Lung (tissue), 12 donors: ENCODE measurements around the gene OXCT1. TPM values are rescaled to one million over a fixed set of nuclear protein-coding genes. Genes with fewer than 3 reads are reported as not detected.

ENCODE experiments used
- ATAC-seq: fragments of 200-7000 bp; cut with Tn5 transposase; one replicate; pipeline ENCODE4 v1.9.1; 2020; ENCODE audit warnings: moderate number of reproducible peaks; ENCODE audit not compliant: insufficient read depth, low FRiP score
- DNase-seq, 3 donors: peaks; one replicate each; pipeline ENCODE4 v3.0.0-alpha.2; 2013 to 2017
- H3K27ac ChIP-seq, 2 donors: one replicate each; pipeline ENCODE4 v1.5.1; 2013; ENCODE audit warnings: mild to moderate bottlenecking in 2 of 2, moderate library complexity in 2 of 2, control low read depth in 1 of 2, inconsistent platforms in 1 of 2, low read depth in 1 of 2, low read length in 1 of 2
- H3K27me3 ChIP-seq, 3 donors: one replicate each; pipeline ENCODE4 v1.5.1; 2013; ENCODE audit warnings: low read length in 2 of 3; ENCODE audit not compliant: control insufficient read depth in 3 of 3, insufficient read depth in 3 of 3
- H3K36me3 ChIP-seq, 4 donors: one replicate each; pipeline ENCODE4 v1.5.1; 2013; ENCODE audit warnings: low read length in 4 of 4, mild to moderate bottlenecking in 1 of 4, moderate library complexity in 1 of 4; ENCODE audit not compliant: control insufficient read depth in 4 of 4, insufficient read depth in 4 of 4
- H3K4me1 ChIP-seq, 5 donors: one replicate each; pipeline ENCODE4 v1.5.1; 2013; ENCODE audit warnings: low read length in 5 of 5, mild to moderate bottlenecking in 2 of 5, moderate library complexity in 1 of 5; ENCODE audit not compliant: control insufficient read depth in 5 of 5, insufficient read depth in 5 of 5
- H3K4me3 ChIP-seq: one replicate; pipeline ENCODE4 v1.5.1; 2013; ENCODE audit warnings: mild to moderate bottlenecking, control low read depth, moderate library complexity
- H3K9ac ChIP-seq, 2 donors: one replicate each; pipeline ENCODE4 v1.5.1; 2013; ENCODE audit warnings: low read length in 2 of 2, control low read depth in 1 of 2; ENCODE audit not compliant: insufficient read depth in 1 of 2
- H3K9me3 ChIP-seq, 4 donors: one replicate each; pipeline ENCODE4 v1.5.1; 2013; ENCODE audit warnings: low read length in 3 of 4, mild to moderate bottlenecking in 1 of 4, moderate library complexity in 1 of 4; ENCODE audit not compliant: control insufficient read depth in 4 of 4, insufficient read depth in 3 of 4
- WGBS, 2 donors: extraction: QIAGEN DNeasy Blood & Tissue Kit; methylation state at CpG; one replicate each; pipeline ENCODE4 v1.1.7; 2013; 5-methylcytosine and 5-hydroxymethylcytosine counted together
- polyA plus RNA-seq, 2 donors: library from polyadenylated mRNA; stranded (reverse); fragments of 200-250 nt; gene quantifications; one replicate each; pipeline ENCODE4 v1.2.1, GENCODE V29; 2013
- total RNA-seq, 2 donors: library from RNA; depleted of rRNA in 1 of 2; stranded (reverse); fragments of >200 nt in 1 of 2; gene quantifications; one replicate each; pipeline ENCODE4 v1.2.1, GENCODE V29; 2014 to 2021
- TF ChIP-seq, protein P1 (sequence below): IDR thresholded peaks from 2 replicates; pipeline ENCODE4 v1.5.1; 2012; ENCODE audit warnings: mild to moderate bottlenecking; ENCODE audit errors: control extremely low read depth, extremely low read depth
- donor health status: control.
- donor health status: control.
- donor health status: Bipolar disorder and iron deficiency.
- donor health status: healthy.
- donor health status: DM: yes; HTN: yes; CAD: no.

The OXCT1 gene
- total and polyA plus RNA-seq, 4 donors = 6.7 to 17.3 (median 12.7) TPM

DNA sequence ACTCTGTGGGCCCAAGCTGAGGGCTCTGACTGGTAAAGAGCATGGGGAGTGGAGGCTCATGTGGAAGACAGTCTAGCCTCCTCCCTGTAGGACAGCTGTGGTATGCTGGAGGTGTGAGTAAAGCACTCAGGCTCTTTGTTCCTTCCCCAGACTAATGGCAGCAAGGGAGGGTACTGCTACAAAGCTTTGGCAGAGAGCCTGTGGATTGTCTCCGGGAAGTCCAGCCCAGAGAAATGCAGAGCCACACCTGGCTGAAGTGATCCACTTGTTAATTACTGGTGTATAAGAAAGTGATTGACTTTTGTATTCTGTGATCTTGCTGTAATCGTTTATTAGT is 161.7 kb downstream of the OXCT1 start:
- Histone ChIP-seq H3K27me3 (no peaks in the 10 kb centered on the region), H3K27ac (no peak overlapping the region), H3K4me1 (no peaks in the 10 kb centered on the region), H3K4me3 (no peak overlapping the region), H3K36me3 (no peaks in the 10 kb centered on the region), H3K9ac (no peak overlapping the region), H3K9me3 (peaks cover 0 to 9% (median 7%) of the 10 kb centered on the region in 4 donors)
- ATAC-seq (no peak), DNase-seq (no peak)
- TF ChIP-seq, protein P1, sequence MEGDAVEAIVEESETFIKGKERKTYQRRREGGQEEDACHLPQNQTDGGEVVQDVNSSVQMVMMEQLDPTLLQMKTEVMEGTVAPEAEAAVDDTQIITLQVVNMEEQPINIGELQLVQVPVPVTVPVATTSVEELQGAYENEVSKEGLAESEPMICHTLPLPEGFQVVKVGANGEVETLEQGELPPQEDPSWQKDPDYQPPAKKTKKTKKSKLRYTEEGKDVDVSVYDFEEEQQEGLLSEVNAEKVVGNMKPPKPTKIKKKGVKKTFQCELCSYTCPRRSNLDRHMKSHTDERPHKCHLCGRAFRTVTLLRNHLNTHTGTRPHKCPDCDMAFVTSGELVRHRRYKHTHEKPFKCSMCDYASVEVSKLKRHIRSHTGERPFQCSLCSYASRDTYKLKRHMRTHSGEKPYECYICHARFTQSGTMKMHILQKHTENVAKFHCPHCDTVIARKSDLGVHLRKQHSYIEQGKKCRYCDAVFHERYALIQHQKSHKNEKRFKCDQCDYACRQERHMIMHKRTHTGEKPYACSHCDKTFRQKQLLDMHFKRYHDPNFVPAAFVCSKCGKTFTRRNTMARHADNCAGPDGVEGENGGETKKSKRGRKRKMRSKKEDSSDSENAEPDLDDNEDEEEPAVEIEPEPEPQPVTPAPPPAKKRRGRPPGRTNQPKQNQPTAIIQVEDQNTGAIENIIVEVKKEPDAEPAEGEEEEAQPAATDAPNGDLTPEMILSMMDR = no peak
- WGBS, 2 donors = 77 to 91% methylated on average over 2 of the region's 2 CpGs

DNA sequence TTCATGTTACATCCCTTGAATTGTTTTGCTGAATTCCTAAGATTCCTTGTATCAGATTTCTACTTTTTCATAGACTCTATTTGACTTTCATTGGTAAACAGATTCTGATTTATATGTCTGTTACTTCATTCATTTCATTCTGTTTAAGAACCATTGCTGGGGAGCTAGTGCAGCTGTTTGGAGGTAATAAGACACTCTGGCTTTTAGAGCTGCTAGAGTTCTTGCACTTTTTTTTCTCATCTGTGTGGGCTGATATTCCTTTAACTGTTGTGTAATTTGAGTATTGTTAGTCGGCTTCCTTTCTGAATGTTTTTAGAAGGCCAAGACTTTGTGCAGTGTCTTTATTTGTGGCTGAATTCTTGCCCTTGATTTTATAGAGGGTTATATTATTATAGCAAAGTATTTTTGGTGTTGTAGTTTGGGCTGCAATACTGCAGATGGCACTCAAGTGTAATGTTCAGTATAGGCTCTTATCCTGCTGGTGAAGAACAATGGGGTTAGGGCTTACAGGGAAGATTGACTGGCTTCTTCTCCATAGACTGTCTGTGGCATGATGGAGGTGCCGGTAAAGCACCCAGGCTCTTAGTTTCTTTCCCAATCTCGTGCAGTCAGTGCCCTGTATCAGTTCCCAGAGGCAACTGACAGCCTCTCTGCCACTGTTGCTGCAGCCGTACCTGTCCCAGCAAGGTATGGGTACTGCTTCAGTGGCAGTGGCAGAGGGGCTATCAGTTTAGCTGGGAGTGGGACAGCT is 162.2 kb downstream of the OXCT1 start:
- no peak for DNase-seq
- no peaks in the 10 kb centered on the region for H3K4me1 ChIP-seq
- no peaks in the 10 kb centered on the region for H3K27me3 ChIP-seq
- H3K9me3 ChIP-seq = peaks cover 0 to 8% (median 6%) of the 10 kb centered on the region in 4 donors
- no peaks in the 10 kb centered on the region for H3K36me3 ChIP-seq
- H3K4me3 ChIP-seq = no peak overlapping the region
- TF ChIP-seq, protein P1 = no peak
- no peak overlapping the region for H3K9ac ChIP-seq
- WGBS, 2 donors = 48 to 67% methylated on average over 4 of the region's 4 CpGs
- no peak for ATAC-seq
- no peak overlapping the region for H3K27ac ChIP-seq

DNA sequence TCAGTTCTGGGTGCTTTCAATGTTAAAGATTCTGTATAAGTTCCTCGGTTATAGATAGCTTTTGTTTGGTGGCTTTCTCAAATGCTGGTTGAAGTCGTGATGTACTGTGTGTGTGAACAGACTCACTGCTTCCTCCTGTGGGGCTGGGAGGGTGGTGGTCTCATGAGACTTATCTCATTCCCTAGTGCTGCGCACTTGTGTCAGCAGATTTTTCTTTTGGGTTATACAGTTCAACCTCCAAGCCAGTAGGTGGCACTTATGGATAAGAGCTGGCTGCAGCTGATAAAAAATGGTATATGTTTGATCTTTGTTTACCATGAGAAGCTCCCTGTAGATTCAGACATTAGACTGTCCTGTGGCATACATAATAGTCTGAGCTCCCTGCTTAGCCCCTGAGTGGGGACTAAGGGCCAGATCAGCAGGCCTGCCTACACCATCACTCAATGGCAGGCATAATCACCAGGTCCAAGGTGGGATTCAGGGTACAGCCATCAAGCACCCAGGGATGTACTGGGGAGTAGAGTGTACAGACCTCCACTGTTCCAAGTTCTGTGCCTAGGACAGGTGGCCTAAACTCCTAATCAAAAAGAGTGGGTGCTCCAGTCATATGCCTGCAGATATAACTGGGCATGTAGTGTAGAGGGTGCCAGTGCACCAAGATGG is 174.2 kb downstream of the OXCT1 start:
- Histone ChIP-seq H3K27ac (no peak overlapping the region), H3K4me1 (no peaks in the 10 kb centered on the region), H3K9me3 (no peaks in the 10 kb centered on the region), H3K36me3 (no peaks in the 10 kb centered on the region), H3K27me3 (no peaks in the 10 kb centered on the region), H3K4me3 (no peak overlapping the region), H3K9ac (no peak overlapping the region)
- ATAC-seq = peak; percentile 53
- TF ChIP-seq, protein P1 = no peak
- DNase-seq = no peak
- WGBS, 2 donors = 83 to 87% methylated on average over 3 of the region's 3 CpGs
